H9 (cell line): ENCODE measurements around the gene IGF1R. TPM values are rescaled to one million over a fixed set of nuclear protein-coding genes. Genes with fewer than 3 reads are reported as not detected.

Experiments used
- DNase-seq: peaks from one replicate; pipeline ENCODE4 v3.0.0-alpha.2; 2017
- H2AFZ ChIP-seq: one replicate; pipeline ENCODE4 v1.6.1; 2013; ENCODE audit warnings: mild to moderate bottlenecking, low read length, control low read depth, moderate library complexity
- H2AK5ac ChIP-seq: 2 replicates; pipeline ENCODE4 v1.6.1; 2013; ENCODE audit warnings: low read length, control low read depth, mixed read lengths; ENCODE audit not compliant: insufficient read length
- H2BK120ac ChIP-seq: one replicate; pipeline ENCODE4 v1.6.1; 2013; ENCODE audit warnings: low read depth, mild to moderate bottlenecking, low read length, control low read depth, inconsistent platforms; ENCODE audit not compliant: poor library complexity, severe bottlenecking
- H2BK12ac ChIP-seq: 2 replicates; pipeline ENCODE4 v1.6.1; 2013; ENCODE audit warnings: low read length, control low read depth, mixed read lengths, low read depth; ENCODE audit not compliant: insufficient read length
- H2BK15ac ChIP-seq: 2 replicates; pipeline ENCODE4 v1.6.1; 2013; ENCODE audit warnings: low read depth, low read length, control low read depth
- H2BK20ac ChIP-seq: one replicate; pipeline ENCODE4 v1.6.1; 2013; ENCODE audit warnings: low read depth, mild to moderate bottlenecking, low read length, control low read depth, inconsistent platforms; ENCODE audit not compliant: poor library complexity, severe bottlenecking
- H2BK5ac ChIP-seq: 2 replicates; pipeline ENCODE4 v1.6.1; 2013; ENCODE audit warnings: low read length, control low read depth, mixed read lengths; ENCODE audit not compliant: insufficient read length
- H3K14ac ChIP-seq: 2 replicates; pipeline ENCODE4 v1.6.1; 2013; ENCODE audit warnings: low read length, control low read depth; ENCODE audit not compliant: insufficient read depth
- H3K18ac ChIP-seq: 2 replicates; pipeline ENCODE4 v1.6.1; 2013; ENCODE audit warnings: low read depth, mild to moderate bottlenecking, mixed read lengths, low read length, control low read depth; ENCODE audit not compliant: insufficient read length
- H3K23ac ChIP-seq: 2 replicates; pipeline ENCODE4 v1.6.1; 2013; ENCODE audit warnings: low read length, control low read depth, mixed read lengths, low read depth; ENCODE audit not compliant: insufficient read length
- H3K23me2 ChIP-seq: 2 replicates; pipeline ENCODE4 v1.6.1; 2013; ENCODE audit warnings: low read depth, mild to moderate bottlenecking, mixed read lengths, low read length, control low read depth; ENCODE audit not compliant: insufficient read length, poor library complexity, severe bottlenecking
- H3K27ac ChIP-seq: 2 replicates; pipeline ENCODE4 v1.5.1; 2013; ENCODE audit warnings: low read length, control low read depth, mixed read lengths, low read depth; ENCODE audit not compliant: insufficient read length
- H3K27me3 ChIP-seq: 2 replicates; pipeline ENCODE4 v1.6.1; 2013; ENCODE audit warnings: low read length, control low read depth, inconsistent platforms; ENCODE audit not compliant: insufficient read depth
- H3K4ac ChIP-seq: 2 replicates; pipeline ENCODE4 v1.6.1; 2013; ENCODE audit warnings: low read depth, mild to moderate bottlenecking, control low read depth, inconsistent platforms, low read length, moderate library complexity
- H3K4me1 ChIP-seq: 2 replicates; pipeline ENCODE4 v1.6.1; 2013; ENCODE audit warnings: low read length, control low read depth, inconsistent platforms; ENCODE audit not compliant: insufficient read depth
- H3K4me2 ChIP-seq: 2 replicates; pipeline ENCODE4 v1.6.1; 2013; ENCODE audit warnings: low read length, control low read depth, mixed read lengths; ENCODE audit not compliant: insufficient read length, insufficient read depth
- H3K56ac ChIP-seq: 2 replicates; pipeline ENCODE4 v1.6.1; 2013; ENCODE audit warnings: low read depth, mild to moderate bottlenecking, mixed read lengths, low read length, control low read depth; ENCODE audit not compliant: insufficient read length
- H3K79me1 ChIP-seq: 2 replicates; pipeline ENCODE4 v1.6.1; 2013; ENCODE audit warnings: low read depth, mild to moderate bottlenecking, moderate library complexity, low read length, control low read depth, inconsistent platforms; ENCODE audit not compliant: insufficient read depth, poor library complexity, severe bottlenecking
- H3K79me2 ChIP-seq: 2 replicates; pipeline ENCODE4 v1.6.1; 2013; ENCODE audit warnings: low read length, control low read depth, inconsistent platforms; ENCODE audit not compliant: insufficient read depth
- H3K9ac ChIP-seq: 2 replicates; pipeline ENCODE4 v1.6.1; 2013; ENCODE audit warnings: low read length, control low read depth, mixed read lengths; ENCODE audit not compliant: insufficient read length; ENCODE audit errors: extremely low read depth
- H3K9me3 ChIP-seq: one replicate; pipeline ENCODE4 v1.6.1; 2013; ENCODE audit warnings: low read depth, low read length, inconsistent platforms; ENCODE audit not compliant: control insufficient read depth
- H3T11ph ChIP-seq: one replicate; pipeline ENCODE4 v1.6.1; 2013; ENCODE audit warnings: mild to moderate bottlenecking, low read length, control low read depth, inconsistent platforms
- H4K20me1 ChIP-seq: one replicate; pipeline ENCODE4 v1.6.1; 2013; ENCODE audit not compliant: control insufficient read depth, insufficient read length, insufficient read depth
- H4K5ac ChIP-seq: 2 replicates; pipeline ENCODE4 v1.6.1; 2013; ENCODE audit warnings: low read depth, mild to moderate bottlenecking, mixed read lengths, low read length, control low read depth; ENCODE audit not compliant: insufficient read length
- H4K8ac ChIP-seq: replicated peaks from 2 replicates; pipeline ENCODE4 v1.6.1; 2013; ENCODE audit warnings: low read length, control low read depth, mixed read lengths, low read depth; ENCODE audit not compliant: insufficient read length
- H4K91ac ChIP-seq: 2 replicates; pipeline ENCODE4 v1.6.1; 2013; ENCODE audit warnings: low read depth, mild to moderate bottlenecking, moderate library complexity, mixed read lengths, low read length, control low read depth; ENCODE audit not compliant: insufficient read length
- H3K27ac Mint-ChIP-seq, 3 experiments: 2 replicates in 2 of 3; 3 replicates in 1 of 3; pipeline ENCODE4 v1.8.0; 2020 to 2021; ENCODE audit warnings: mixed read lengths in 3 of 3, mild to moderate bottlenecking in 1 of 3, moderate library complexity in 1 of 3
- H3K27me3 Mint-ChIP-seq: 2 replicates; pipeline ENCODE4 v1.8.0; 2021; ENCODE audit warnings: low read depth, mild to moderate bottlenecking, moderate library complexity, mixed read lengths
- H3K36me3 Mint-ChIP-seq, 3 experiments: 2 replicates in 2 of 3; 3 replicates in 1 of 3; pipeline ENCODE4 v1.8.0; 2020 to 2021; ENCODE audit warnings: low read depth in 3 of 3, mixed read lengths in 3 of 3; ENCODE audit not compliant: insufficient read depth in 1 of 3
- H3K4me1 Mint-ChIP-seq, 2 experiments: 2 replicates each; pipeline ENCODE4 v1.8.0; 2020; ENCODE audit warnings: mixed read lengths in 2 of 2
- H3K4me3 Mint-ChIP-seq, 2 experiments: 2 replicates in 1 of 2; 3 replicates in 1 of 2; pipeline ENCODE4 v1.8.0; 2020 to 2021; ENCODE audit warnings: mild to moderate bottlenecking in 2 of 2, mixed read lengths in 2 of 2, moderate library complexity in 1 of 2
- H3K9me3 Mint-ChIP-seq, 2 experiments: 2 replicates in 1 of 2; 3 replicates in 1 of 2; pipeline ENCODE4 v1.8.0; 2020; ENCODE audit warnings: mild to moderate bottlenecking in 2 of 2, mixed read lengths in 2 of 2, moderate library complexity in 1 of 2
- WGBS: extraction: QIAGEN DNeasy Blood & Tissue Kit; methylation state at CpG from one replicate; pipeline ENCODE4 v1.1.7; 2013; ENCODE audit warnings: missing lambda C conversion rate, low lambda C conversion rate, mixed read lengths; ENCODE audit not compliant: insufficient read length; ENCODE audit errors: extremely low coverage; 5-methylcytosine and 5-hydroxymethylcytosine counted together
- total RNA-seq: library from RNA; stranded (reverse); gene quantifications from 2 replicates; pipeline ENCODE4 v1.2.1, GENCODE V29; 2021
- TF ChIP-seq, protein P1 (sequence below): fragments of 200-600 bp; sonication (generic); conservative IDR thresholded peaks from 3 replicates; pipeline ENCODE4 v1.8.0; 2021; ENCODE audit warnings: antibody characterized with exemption, mild to moderate bottlenecking

The IGF1R gene
- total RNA-seq, 1 experiment from 2014 or later = 70.0 TPM

GRCh38 chr15:98720577-98721565, 72.5 kb downstream of the IGF1R start:
- Histone ChIP-seq H3K27me3 (no peaks in the 10 kb centered on the region; the same call in 1 of the 2 replicates), H4K8ac (no peak overlapping the region), H3K27ac (no peak overlapping the region), H2BK12ac (no peak overlapping the region), H2BK120ac (no peak overlapping the region), H3K4me1 (peaks cover 40% of the 10 kb centered on the region), H2BK5ac (no peak overlapping the region), H2BK15ac (no peak overlapping the region), H3K23me2 (no peaks in the 10 kb centered on the region), H3K79me1 (peaks cover 22% of the 10 kb centered on the region), H3K23ac (no peak overlapping the region), H3T11ph (no peak overlapping the region), H2AFZ (no peak overlapping the region), H3K14ac (no peak overlapping the region), H3K4ac (no peak overlapping the region), H2AK5ac (no peak overlapping the region), H3K56ac (no peak overlapping the region), H4K91ac (no peak overlapping the region), H3K79me2 (peaks cover 84% of the 10 kb centered on the region; the same call in 1 of the 2 replicates), H4K20me1 (no peaks in the 10 kb centered on the region), H3K9ac (no peak overlapping the region), H3K4me2 (peak overlapping the region; percentile 54), H4K5ac (no peak overlapping the region), H2BK20ac (no peak overlapping the region), H3K18ac (no peak overlapping the region), H3K9me3 (no peaks in the 10 kb centered on the region)
- peaks cover 68 to 80% of the 10 kb centered on the region in 2 experiments for H3K4me1 Mint-ChIP-seq
- H3K4me3 Mint-ChIP-seq = no peak overlapping the region; a peak in 3 of 5 replicates
- no peaks in the 10 kb centered on the region for H3K9me3 Mint-ChIP-seq
- H3K27me3 Mint-ChIP-seq = no peaks in the 10 kb centered on the region
- H3K27ac Mint-ChIP-seq = peak overlapping the region; percentile 49 to 92 (median 89); a peak in 4 of 7 replicates
- peaks cover 5 to 10% (median 7%) of the 10 kb centered on the region in 3 experiments; a peak in 4 of 7 replicates for H3K36me3 Mint-ChIP-seq
- WGBS = no CpG with 5 or more reads among the region's 11 CpGs
- TF ChIP-seq, protein P1, sequence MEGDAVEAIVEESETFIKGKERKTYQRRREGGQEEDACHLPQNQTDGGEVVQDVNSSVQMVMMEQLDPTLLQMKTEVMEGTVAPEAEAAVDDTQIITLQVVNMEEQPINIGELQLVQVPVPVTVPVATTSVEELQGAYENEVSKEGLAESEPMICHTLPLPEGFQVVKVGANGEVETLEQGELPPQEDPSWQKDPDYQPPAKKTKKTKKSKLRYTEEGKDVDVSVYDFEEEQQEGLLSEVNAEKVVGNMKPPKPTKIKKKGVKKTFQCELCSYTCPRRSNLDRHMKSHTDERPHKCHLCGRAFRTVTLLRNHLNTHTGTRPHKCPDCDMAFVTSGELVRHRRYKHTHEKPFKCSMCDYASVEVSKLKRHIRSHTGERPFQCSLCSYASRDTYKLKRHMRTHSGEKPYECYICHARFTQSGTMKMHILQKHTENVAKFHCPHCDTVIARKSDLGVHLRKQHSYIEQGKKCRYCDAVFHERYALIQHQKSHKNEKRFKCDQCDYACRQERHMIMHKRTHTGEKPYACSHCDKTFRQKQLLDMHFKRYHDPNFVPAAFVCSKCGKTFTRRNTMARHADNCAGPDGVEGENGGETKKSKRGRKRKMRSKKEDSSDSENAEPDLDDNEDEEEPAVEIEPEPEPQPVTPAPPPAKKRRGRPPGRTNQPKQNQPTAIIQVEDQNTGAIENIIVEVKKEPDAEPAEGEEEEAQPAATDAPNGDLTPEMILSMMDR = no peak
- DNase-seq = no peak
